GM12878 (cell line): ENCODE measurements around the gene SPI1. TPM values are rescaled to one million over a fixed set of nuclear protein-coding genes. Genes with fewer than 3 reads are reported as not detected.

ENCODE experiments used
- ATAC-seq: fragments of 200-7000 bp; cut with Tn5 transposase; 3 replicates; pipeline ENCODE4 v1.9.1; 2020; ENCODE audit warnings: mild to moderate bottlenecking, moderate library complexity
- BruUV-seq: library from RNA; stranded (reverse); fragments of 400-500 nt; replicated peaks from 2 replicates; lab custom pipeline; 2021; lab: Mats Ljungman, UMichigan
- CTCF ChIA-PET: fragments of 300-600 bp; sonication (Branson Sonifier 250); formaldehyde crosslinking; extraction: SDS; loops from one replicate; lab custom pipeline; 2021; ENCODE audit warnings: inconsistent platforms; lab: Yijun Ruan, JAX
- POLR2A ChIA-PET: fragments of 350-600 bp; formaldehyde crosslinking; extraction: SDS; loops from one replicate; lab custom pipeline; 2021; ENCODE audit warnings: inconsistent platforms; lab: Charles Lee
- RAD21 ChIA-PET: fragments of 300-600 bp; sonication (Branson Sonifier 250); formaldehyde crosslinking; loops from one replicate; lab custom pipeline; 2023; ENCODE audit warnings: antibody characterized with exemption; ENCODE audit not compliant: unreplicated experiment; lab: Charles Lee
- SMC1A ChIA-PET: fragments of 300-600 bp; sonication (Branson Sonifier 250); formaldehyde crosslinking; loops from one replicate; lab custom pipeline; 2023; ENCODE audit not compliant: unreplicated experiment, uncharacterized antibody; lab: Charles Lee
- DNase-seq: peaks from one replicate; pipeline ENCODE4 v3.0.0-alpha.2; 2011; ENCODE audit warnings: low read depth, low spot score
- FAIRE-seq: peaks from 3 replicates; lab custom pipeline; 2011; peaks lifted over from hg19 to GRCh38; lab: Jason Lieb, UNC
- H2AFZ ChIP-seq: 2 replicates; pipeline ENCODE4 v1.6.0; 2011; ENCODE audit warnings: low read depth, low read length, control low read depth; ENCODE audit not compliant: control insufficient read depth
- H3K27ac ChIP-seq: 2 replicates; pipeline ENCODE4 v1.5.1; 2011; ENCODE audit warnings: control low read depth; ENCODE audit not compliant: control insufficient read depth, insufficient read depth
- H3K27me3 ChIP-seq, 2 experiments: replicated peaks in 1 of 2; 2 replicates each; pipeline versions ENCODE4 v1.6.0 to v1.6.1; 2011; ENCODE audit warnings: low read length in 1 of 2; ENCODE audit not compliant: control insufficient read depth in 2 of 2, insufficient read depth in 2 of 2
- H3K36me3 ChIP-seq, 2 experiments: 2 replicates each; pipeline ENCODE4 v1.5.1; 2011; ENCODE audit warnings: low read length in 1 of 2; ENCODE audit not compliant: control insufficient read depth in 2 of 2, insufficient read depth in 2 of 2
- H3K4me1 ChIP-seq: 2 replicates; pipeline ENCODE4 v1.6.1; 2011; ENCODE audit warnings: mild to moderate bottlenecking, low read length, moderate library complexity, mixed read lengths; ENCODE audit not compliant: control insufficient read depth, insufficient read depth
- H3K4me2 ChIP-seq: 2 replicates; pipeline ENCODE4 v1.6.0; 2011; ENCODE audit warnings: control low read depth; ENCODE audit not compliant: control insufficient read depth, insufficient read depth
- H3K4me3 ChIP-seq: fragments of 200-600 bp; sonication (generic); 2 replicates; pipeline ENCODE4 v1.5.1; 2016
- H3K79me2 ChIP-seq: 2 replicates; pipeline ENCODE4 v1.6.0; 2011; ENCODE audit warnings: low read length; ENCODE audit not compliant: control insufficient read depth, insufficient read depth
- H3K9ac ChIP-seq: 2 replicates; pipeline ENCODE4 v1.8.0; 2011; ENCODE audit warnings: low read length, control low read depth, mixed read lengths; ENCODE audit not compliant: control insufficient read depth, insufficient read depth
- H3K9me3 ChIP-seq: replicated peaks from 3 replicates; pipeline ENCODE4 v1.5.1; 2011; ENCODE audit warnings: mild to moderate bottlenecking, low read length; ENCODE audit not compliant: control insufficient read depth, insufficient read depth
- H4K20me1 ChIP-seq: 2 replicates; pipeline ENCODE4 v1.6.0; 2011; ENCODE audit not compliant: control insufficient read depth, insufficient read depth
- BMI1 ChIP-seq: fragments of 450-650 bp; IDR thresholded peaks from 2 replicates; pipeline ENCODE4 v1.6.1; 2016; ENCODE audit warnings: mild to moderate bottlenecking, moderate library complexity, borderline replicate concordance
- EP300 ChIP-seq, 2 experiments: fragments of 150-350 bp in 1 of 2; IDR thresholded peaks; 2 replicates each; pipeline ENCODE4 v1.6.1; 2011 to 2012; ENCODE audit warnings: low read depth in 2 of 2, low read length in 2 of 2, borderline replicate concordance in 1 of 2, improper control_type of control experiment in 1 of 2, inconsistent platforms in 1 of 2; ENCODE audit not compliant: control insufficient read depth in 1 of 2
- GATAD2B ChIP-seq: fragments of 450-650 bp; conservative IDR thresholded peaks from 2 replicates; pipeline ENCODE4 v1.6.1; 2017; ENCODE audit warnings: low read depth, mild to moderate bottlenecking, moderate library complexity
- HDGF ChIP-seq: fragments of 450-650 bp; IDR thresholded peaks from 2 replicates; pipeline ENCODE4 v1.6.1; 2016; ENCODE audit warnings: antibody characterized with exemption
- IKZF1 ChIP-seq: fragments of 450-650 bp; conservative IDR thresholded peaks from 2 replicates; pipeline ENCODE4 v1.6.1; 2017; ENCODE audit warnings: antibody characterized with exemption, mild to moderate bottlenecking
- KLF5 ChIP-seq: fragments of 450-650 bp; IDR thresholded peaks from 2 replicates; pipeline ENCODE4 v1.6.1; 2014; ENCODE audit warnings: mild to moderate bottlenecking; ENCODE audit not compliant: partially characterized antibody
- NFIC ChIP-seq: IDR thresholded peaks from 2 replicates; pipeline ENCODE4 v1.6.1; 2012; ENCODE audit warnings: low read depth, mild to moderate bottlenecking, inconsistent platforms, low read length, moderate library complexity
- ZNF207 ChIP-seq: fragments of 450-650 bp; IDR thresholded peaks from 2 replicates; pipeline ENCODE4 v1.6.1; 2014; ENCODE audit warnings: antibody characterized with exemption, mild to moderate bottlenecking, borderline replicate concordance
- whole genome bisulfite sequencing: methylation state at CpG from one replicate; pipeline ENCODE4 v1.1.6; 2016; ENCODE audit warnings: low lambda C conversion rate; ENCODE audit not compliant: insufficient replicate concordance, insufficient coverage; ENCODE audit errors: missing lambda C conversion rate; 5-methylcytosine and 5-hydroxymethylcytosine counted together
- in situ Hi-C: fragments of 300-500 bp; cut with MboI; formaldehyde crosslinking; loops from 9 replicates; pipeline ENCODE4 v1.14.3; 2018; ENCODE audit warnings: mixed read lengths
- intact Hi-C: fragments of 100-400 bp; cut with micrococcal nuclease; formaldehyde crosslinking; loops from one replicate; pipeline ENCODE4 v1.14.2; 2022; ENCODE audit not compliant: unreplicated experiment
- polyA plus RNA-seq, 11 experiments: library from polyadenylated mRNA; depleted of rRNA in 4 of 11; unstranded in 6 of 11; stranded (reverse) in 5 of 11; fragments of >200 nt; fragmentation: Nextera tagmentation in 4 of 11; fragmentation: Illumina TruSeq in 1 of 11; extraction: Ambion mirVana in 4 of 11; extraction: Trizol in 1 of 11; gene quantifications; 1 replicate in 1 of 11; 2 replicates in 10 of 11; pipeline versions ENCODE4 v1.2.1 to v1.2.3, GENCODE V29; 2011 to 2016; ENCODE audit warnings: inconsistent platforms in 2 of 11, missing spikeins in 2 of 11, low read depth in 1 of 11
- total RNA-seq, 4 experiments: library from RNA; depleted of rRNA in 3 of 4; stranded (reverse); fragments of >200 nt in 3 of 4; fragmentation: Illumina TruSeq in 1 of 4; extraction: Trizol in 1 of 4; gene quantifications; 2 replicates each; pipeline versions ENCODE4 v1.2.1 to v1.2.3, GENCODE V29; 2013 to 2021
- TF ChIP-seq, protein P1 (sequence below): fragments of 450-650 bp; IDR thresholded peaks from 2 replicates; pipeline ENCODE4 v1.6.1; 2017; ENCODE audit warnings: mild to moderate bottlenecking, moderate library complexity
- TF ChIP-seq, protein P2 (sequence below): fragments of 450-650 bp; IDR thresholded peaks from 2 replicates; pipeline ENCODE4 v1.6.1; 2016; ENCODE audit warnings: mild to moderate bottlenecking, moderate library complexity, borderline replicate concordance

Gene SPI1
- total and polyA plus RNA-seq, 10 of the 15 experiments (the other 5 are each of a cell fraction or from before 2014, with no cell fraction given) = 0.05 to 31.1 (median 9.7) TPM

DNA sequence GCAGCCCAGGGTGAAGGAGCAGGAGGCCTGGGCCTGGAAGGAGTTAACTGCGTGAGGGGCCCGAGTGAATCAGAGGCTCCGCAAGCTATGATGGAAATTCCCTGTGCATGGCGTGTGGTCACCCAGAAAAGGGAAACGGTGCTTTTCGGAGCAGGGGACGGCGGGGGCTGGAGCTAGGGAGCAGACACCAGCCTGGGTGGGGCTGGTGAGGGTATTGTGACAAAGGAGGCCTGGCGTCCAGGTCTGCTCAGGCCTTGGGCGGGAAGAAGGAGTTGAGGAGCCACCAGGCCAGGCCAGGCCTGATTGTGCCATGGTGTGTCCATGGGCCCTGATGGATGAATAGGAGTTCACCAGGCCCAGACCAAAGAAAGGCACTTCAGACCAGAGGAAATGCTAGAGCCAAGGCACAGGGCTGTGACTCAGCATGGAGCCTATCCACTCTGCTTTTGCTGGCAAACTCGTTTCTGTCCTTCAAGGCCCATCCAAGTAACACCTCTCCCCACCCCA is 12.8 kb upstream of the SPI1 start:
- BruUV-seq = no TSS peak
- H3K9me3 ChIP-seq = no peaks in the 10 kb centered on the region
- no peak for FAIRE-seq
- peak overlapping the region; percentile 78 for H3K27ac ChIP-seq
- ChIA-PET POLR2A (interaction anchor here (1.3 to 8.5 kb wide), 6 partner anchors 9 to 177 kb away, joined by 4 to 94 read pairs (median 10); partner anchors contain the start of genes SLC39A13 and SPI1), RAD21 (interaction anchor here (1.1 to 3.7 kb wide), 5 partner anchors 9 to 18 kb away, joined by 3 to 21 read pairs (median 15); partner anchors contain the start of gene SPI1), SMC1A (interaction anchor here (0.6 to 5.0 kb wide), 6 partner anchors 9 to 143 kb away, joined by 3 to 36 read pairs (median 8); partner anchors contain the start of genes ACP2 and SPI1), CTCF (interaction anchor here (1.0 to 5.0 kb wide), 9 partner anchors 10 to 22 kb away, joined by 3 to 16 read pairs (median 4); partner anchors contain the start of gene SPI1)
- intact Hi-C loops = no loop called here
- no peaks in the 10 kb centered on the region; a peak in 1 of 4 replicates for H3K36me3 ChIP-seq
- H3K27me3 ChIP-seq = no peaks in the 10 kb centered on the region
- H2AFZ ChIP-seq = peak overlapping the region; percentile 1; the same call in 1 of the 2 replicates
- peaks cover 41% of the 10 kb centered on the region for H3K4me1 ChIP-seq
- H3K9ac ChIP-seq = peak overlapping the region; percentile 62; the same call in 1 of the 2 replicates
- no peaks in the 10 kb centered on the region; the same call in 1 of the 2 replicates for H3K79me2 ChIP-seq
- DNase-seq = no peak
- no peak overlapping the region for H3K4me3 ChIP-seq
- peak overlapping the region; percentile 32 for H3K4me2 ChIP-seq
- in situ Hi-C loops = no loop called here
- no peaks in the 10 kb centered on the region for H4K20me1 ChIP-seq
- 78% methylated on average over 11 of the region's 11 CpGs for WGBS
- peak; percentile 81 for ATAC-seq
- TF ChIP-seq, protein P1, sequence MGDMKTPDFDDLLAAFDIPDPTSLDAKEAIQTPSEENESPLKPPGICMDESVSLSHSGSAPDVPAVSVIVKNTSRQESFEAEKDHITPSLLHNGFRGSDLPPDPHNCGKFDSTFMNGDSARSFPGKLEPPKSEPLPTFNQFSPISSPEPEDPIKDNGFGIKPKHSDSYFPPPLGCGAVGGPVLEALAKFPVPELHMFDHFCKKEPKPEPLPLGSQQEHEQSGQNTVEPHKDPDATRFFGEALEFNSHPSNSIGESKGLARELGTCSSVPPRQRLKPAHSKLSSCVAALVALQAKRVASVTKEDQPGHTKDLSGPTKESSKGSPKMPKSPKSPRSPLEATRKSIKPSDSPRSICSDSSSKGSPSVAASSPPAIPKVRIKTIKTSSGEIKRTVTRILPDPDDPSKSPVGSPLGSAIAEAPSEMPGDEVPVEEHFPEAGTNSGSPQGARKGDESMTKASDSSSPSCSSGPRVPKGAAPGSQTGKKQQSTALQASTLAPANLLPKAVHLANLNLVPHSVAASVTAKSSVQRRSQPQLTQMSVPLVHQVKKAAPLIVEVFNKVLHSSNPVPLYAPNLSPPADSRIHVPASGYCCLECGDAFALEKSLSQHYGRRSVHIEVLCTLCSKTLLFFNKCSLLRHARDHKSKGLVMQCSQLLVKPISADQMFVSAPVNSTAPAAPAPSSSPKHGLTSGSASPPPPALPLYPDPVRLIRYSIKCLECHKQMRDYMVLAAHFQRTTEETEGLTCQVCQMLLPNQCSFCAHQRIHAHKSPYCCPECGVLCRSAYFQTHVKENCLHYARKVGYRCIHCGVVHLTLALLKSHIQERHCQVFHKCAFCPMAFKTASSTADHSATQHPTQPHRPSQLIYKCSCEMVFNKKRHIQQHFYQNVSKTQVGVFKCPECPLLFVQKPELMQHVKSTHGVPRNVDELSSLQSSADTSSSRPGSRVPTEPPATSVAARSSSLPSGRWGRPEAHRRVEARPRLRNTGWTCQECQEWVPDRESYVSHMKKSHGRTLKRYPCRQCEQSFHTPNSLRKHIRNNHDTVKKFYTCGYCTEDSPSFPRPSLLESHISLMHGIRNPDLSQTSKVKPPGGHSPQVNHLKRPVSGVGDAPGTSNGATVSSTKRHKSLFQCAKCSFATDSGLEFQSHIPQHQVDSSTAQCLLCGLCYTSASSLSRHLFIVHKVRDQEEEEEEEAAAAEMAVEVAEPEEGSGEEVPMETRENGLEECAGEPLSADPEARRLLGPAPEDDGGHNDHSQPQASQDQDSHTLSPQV = 0 out of 2 replicates have a peak, but pooled peaks have one; percentile 12
- TF ChIP-seq IKZF1 (peak; percentile 70), KLF5 (no peak), HDGF (peak; percentile 59; the same call in 1 of the 2 replicates), NFIC (peak; percentile 26; the same call in 1 of the 2 replicates), ZNF207 (no peak), EP300 (IDR thresholded peaks at IDR 0.05; ENCODE audit: borderline replicate concordance in 1 of 2, control insufficient read depth in 1 of 2, low read depth in 2 of 2, low read length in 2 of 2) (peak; percentile 8 to 32; a peak in 1 of 4 replicates), GATAD2B (0 out of 2 replicates have a peak, but pooled peaks have one; percentile 53), BMI1 (no peak)
- TF ChIP-seq, protein P2, sequence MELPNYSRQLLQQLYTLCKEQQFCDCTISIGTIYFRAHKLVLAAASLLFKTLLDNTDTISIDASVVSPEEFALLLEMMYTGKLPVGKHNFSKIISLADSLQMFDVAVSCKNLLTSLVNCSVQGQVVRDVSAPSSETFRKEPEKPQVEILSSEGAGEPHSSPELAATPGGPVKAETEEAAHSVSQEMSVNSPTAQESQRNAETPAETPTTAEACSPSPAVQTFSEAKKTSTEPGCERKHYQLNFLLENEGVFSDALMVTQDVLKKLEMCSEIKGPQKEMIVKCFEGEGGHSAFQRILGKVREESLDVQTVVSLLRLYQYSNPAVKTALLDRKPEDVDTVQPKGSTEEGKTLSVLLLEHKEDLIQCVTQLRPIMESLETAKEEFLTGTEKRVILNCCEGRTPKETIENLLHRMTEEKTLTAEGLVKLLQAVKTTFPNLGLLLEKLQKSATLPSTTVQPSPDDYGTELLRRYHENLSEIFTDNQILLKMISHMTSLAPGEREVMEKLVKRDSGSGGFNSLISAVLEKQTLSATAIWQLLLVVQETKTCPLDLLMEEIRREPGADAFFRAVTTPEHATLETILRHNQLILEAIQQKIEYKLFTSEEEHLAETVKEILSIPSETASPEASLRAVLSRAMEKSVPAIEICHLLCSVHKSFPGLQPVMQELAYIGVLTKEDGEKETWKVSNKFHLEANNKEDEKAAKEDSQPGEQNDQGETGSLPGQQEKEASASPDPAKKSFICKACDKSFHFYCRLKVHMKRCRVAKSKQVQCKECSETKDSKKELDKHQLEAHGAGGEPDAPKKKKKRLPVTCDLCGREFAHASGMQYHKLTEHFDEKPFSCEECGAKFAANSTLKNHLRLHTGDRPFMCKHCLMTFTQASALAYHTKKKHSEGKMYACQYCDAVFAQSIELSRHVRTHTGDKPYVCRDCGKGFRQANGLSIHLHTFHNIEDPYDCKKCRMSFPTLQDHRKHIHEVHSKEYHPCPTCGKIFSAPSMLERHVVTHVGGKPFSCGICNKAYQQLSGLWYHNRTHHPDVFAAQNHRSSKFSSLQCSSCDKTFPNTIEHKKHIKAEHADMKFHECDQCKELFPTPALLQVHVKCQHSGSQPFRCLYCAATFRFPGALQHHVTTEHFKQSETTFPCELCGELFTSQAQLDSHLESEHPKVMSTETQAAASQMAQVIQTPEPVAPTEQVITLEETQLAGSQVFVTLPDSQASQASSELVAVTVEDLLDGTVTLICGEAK = no peak
